Measurements from ENCODE around the gene ARAP1.

The ARAP1 gene

DNA sequence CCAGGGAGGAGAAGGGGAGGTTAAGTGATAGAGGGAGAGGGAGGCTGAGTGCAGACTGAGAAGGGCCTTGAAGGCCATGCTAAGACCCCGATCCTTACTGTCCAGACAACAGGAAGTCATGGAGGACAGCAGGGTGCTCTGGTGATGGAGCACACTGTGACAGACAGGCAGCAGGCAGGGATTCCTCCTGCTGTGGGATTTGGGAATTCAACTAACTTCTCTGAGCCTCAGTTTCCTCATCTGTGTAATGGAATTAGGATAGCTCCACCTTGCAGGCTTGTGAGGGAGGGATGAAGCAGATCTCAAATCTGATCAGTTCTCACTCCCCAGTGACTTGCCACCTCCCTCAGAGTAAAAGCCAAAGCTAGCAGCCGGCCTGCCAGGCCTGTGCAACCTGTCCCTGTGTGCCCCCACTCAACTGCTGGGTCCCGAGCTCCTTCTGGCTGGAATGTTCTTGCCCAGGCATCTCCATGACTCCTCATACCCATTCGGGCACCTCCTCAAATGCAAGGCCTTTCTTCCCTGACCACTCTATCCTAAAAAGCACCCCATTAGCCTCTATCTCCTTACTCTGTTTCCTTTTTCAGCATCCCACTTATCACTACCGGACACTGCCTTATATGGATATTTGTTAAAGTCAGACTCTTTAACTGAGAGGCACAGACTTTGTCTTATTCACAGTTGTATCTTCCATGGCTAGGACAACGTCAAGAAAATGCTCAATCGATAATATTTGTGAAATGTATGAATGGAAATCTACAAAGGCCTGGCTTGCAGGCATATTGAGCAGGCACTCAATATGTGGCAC is 9.5 kb downstream of the ARAP1 start:
- Histone ChIP-seq H3K36me3 (ENCODE audit: control insufficient read depth in 1 of 2, insufficient read depth in 2 of 2, low read depth in 1 of 2, low read length in 2 of 2) (peaks cover 4 to 21% of the 10 kb centered on the region in 2 experiments), H2BK12ac (ENCODE audit: low read length in 2 of 2) (peak overlapping the region; percentile 25 to 85), H3K18ac (ENCODE audit: low read depth in 1 of 2, low read length in 2 of 2) (peak overlapping the region in 1 of 2 experiments; percentile 32), H3K9me3 (ENCODE audit: control insufficient read depth, low read length) (no peaks in the 10 kb centered on the region), H3K27me3 (ENCODE audit: control insufficient read depth in 1 of 2, insufficient read depth in 1 of 2, low read length in 2 of 2) (no peaks in the 10 kb centered on the region), H3K9ac (ENCODE audit: low read length) (no peak overlapping the region), H2AFZ (ENCODE audit: low read depth, low read length) (no peak overlapping the region), H2BK5ac (ENCODE audit: low read depth, low read length, poor library complexity, severe bottlenecking) (no peak overlapping the region), H3K4me1 (ENCODE audit: control insufficient read depth, insufficient read depth, low read depth, low read length) (peaks cover 33% of the 10 kb centered on the region), H3K4me3 (ENCODE audit: insufficient read depth in 1 of 2, low read depth in 1 of 2, low read length in 2 of 2) (no peak overlapping the region), H3K79me1 (replicated peaks; ENCODE audit: low read length, poor library complexity, severe bottlenecking) (peaks cover 60% of the 10 kb centered on the region), H4K91ac (ENCODE audit: low read length) (peak overlapping the region; percentile 95), H3K4ac (ENCODE audit: low read depth in 1 of 2, low read length in 2 of 2) (peak overlapping the region in 1 of 2 experiments; percentile 16), H2BK15ac (ENCODE audit: low read depth, poor library complexity, severe bottlenecking) (no peak overlapping the region), H3K14ac (ENCODE audit: low read length in 2 of 2) (no peak overlapping the region), H3K4me2 (ENCODE audit: low read length, poor library complexity, severe bottlenecking) (no peak overlapping the region), H3K27ac (ENCODE audit: low read length, poor library complexity, severe bottlenecking) (no peak overlapping the region), H3K23ac (ENCODE audit: low read length in 2 of 2) (no peak overlapping the region), H2BK120ac (ENCODE audit: low read depth, low read length) (no peak overlapping the region), H4K8ac (ENCODE audit: low read length) (no peak overlapping the region), H2AK5ac (ENCODE audit: low read length, severe bottlenecking) (no peak overlapping the region)
- DNase-seq: no peak
- WGBS: 91% methylated on average over 5 of the region's 7 CpGs

- peak overlapping the region in 1 of 2 experiments; percentile 19 for H3K14ac ChIP-seq (ENCODE audit: low read length in 2 of 2)
- H3K36me3 ChIP-seq (ENCODE audit: control insufficient read depth in 1 of 2, insufficient read depth in 2 of 2, low read depth in 1 of 2, low read length in 2 of 2): peaks cover 4 to 21% of the 10 kb centered on the region in 2 experiments
- H2BK120ac ChIP-seq (ENCODE audit: low read depth, low read length): peak overlapping the region; percentile 78
- peak; percentile 59 for DNase-seq
- no peak overlapping the region for H3K9ac ChIP-seq (ENCODE audit: low read length)
- no peak overlapping the region for H3K23ac ChIP-seq (ENCODE audit: low read length in 2 of 2)
- WGBS: 63% methylated on average over 7 of the region's 7 CpGs
- H3K4me2 ChIP-seq (ENCODE audit: low read length, poor library complexity, severe bottlenecking): no peak overlapping the region
- no peak overlapping the region for H2BK5ac ChIP-seq (ENCODE audit: low read depth, low read length, poor library complexity, severe bottlenecking)
- H4K8ac ChIP-seq (ENCODE audit: low read length): peak overlapping the region; percentile 97
- H3K27me3 ChIP-seq (ENCODE audit: control insufficient read depth in 1 of 2, insufficient read depth in 1 of 2, low read length in 2 of 2): no peaks in the 10 kb centered on the region
- H2BK15ac ChIP-seq (ENCODE audit: low read depth, poor library complexity, severe bottlenecking): peak overlapping the region; percentile 84
- H2AFZ ChIP-seq (ENCODE audit: low read depth, low read length): no peak overlapping the region
- peak overlapping the region; percentile 87 to 96 for H3K18ac ChIP-seq (ENCODE audit: low read depth in 1 of 2, low read length in 2 of 2)
- peak overlapping the region; percentile 29 to 84 for H3K4ac ChIP-seq (ENCODE audit: low read depth in 1 of 2, low read length in 2 of 2)
- H3K4me1 ChIP-seq (ENCODE audit: control insufficient read depth, insufficient read depth, low read depth, low read length): peaks cover 32% of the 10 kb centered on the region
- peaks cover 60% of the 10 kb centered on the region for H3K79me1 ChIP-seq (replicated peaks; ENCODE audit: low read length, poor library complexity, severe bottlenecking)
- no peaks in the 10 kb centered on the region for H3K9me3 ChIP-seq (ENCODE audit: control insufficient read depth, low read length)
- H3K4me3 ChIP-seq (ENCODE audit: insufficient read depth in 1 of 2, low read depth in 1 of 2, low read length in 2 of 2): no peak overlapping the region
- peak overlapping the region; percentile 95 for H4K91ac ChIP-seq (ENCODE audit: low read length)
- H2AK5ac ChIP-seq (ENCODE audit: low read length, severe bottlenecking): no peak overlapping the region
- peak overlapping the region; percentile 75 to 85 for H2BK12ac ChIP-seq (ENCODE audit: low read length in 2 of 2)
- H3K27ac ChIP-seq (ENCODE audit: low read length, poor library complexity, severe bottlenecking): no peak overlapping the region
Measured at GRCh38 chr11:72741849-72742512, 10.2 kb downstream of the ARAP1 start.

DNA sequence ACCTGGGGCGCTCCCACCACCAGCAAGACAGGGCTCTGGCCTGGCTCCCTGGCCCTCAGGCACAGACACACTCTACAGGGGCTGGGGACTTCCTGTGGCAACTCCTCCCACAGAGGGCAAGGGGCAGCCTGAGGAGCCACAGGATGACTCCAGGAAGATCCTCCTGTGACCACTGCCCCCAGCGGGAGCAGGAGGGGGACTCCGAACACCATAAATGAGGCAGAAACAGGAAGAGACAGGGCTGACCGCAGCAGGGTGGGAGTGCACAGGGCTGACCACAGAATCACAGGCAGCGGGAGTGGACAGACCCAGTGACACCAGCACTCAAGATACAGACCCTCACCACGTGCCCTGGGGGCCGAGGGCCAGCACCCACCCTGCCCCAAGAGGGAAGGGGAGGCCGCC is 10.8 kb downstream of the ARAP1 start:
- H3K27ac ChIP-seq (ENCODE audit: low read length, poor library complexity, severe bottlenecking): no peak overlapping the region
- no peaks in the 10 kb centered on the region for H3K27me3 ChIP-seq (ENCODE audit: control insufficient read depth in 1 of 2, insufficient read depth in 1 of 2, low read length in 2 of 2)

More for the DNA sequence above, 10.8 kb downstream of the ARAP1 start:
- DNase-seq: peak; percentile 86
- Histone ChIP-seq H2BK5ac (ENCODE audit: low read depth, low read length, poor library complexity, severe bottlenecking) (no peak overlapping the region), H2AK5ac (ENCODE audit: low read length, severe bottlenecking) (peak overlapping the region; percentile 42), H4K91ac (ENCODE audit: low read length) (peak overlapping the region; percentile 95), H4K8ac (ENCODE audit: low read length) (peak overlapping the region; percentile 97), H3K36me3 (ENCODE audit: control insufficient read depth in 1 of 2, insufficient read depth in 2 of 2, low read depth in 1 of 2, low read length in 2 of 2) (peaks cover 5 to 21% of the 10 kb centered on the region in 2 experiments), H3K79me1 (replicated peaks; ENCODE audit: low read length, poor library complexity, severe bottlenecking) (peaks cover 63% of the 10 kb centered on the region), H3K9ac (ENCODE audit: low read length) (peak overlapping the region; percentile 8), H3K4me2 (ENCODE audit: low read length, poor library complexity, severe bottlenecking) (no peak overlapping the region), H3K14ac (ENCODE audit: low read length in 2 of 2) (peak overlapping the region in 1 of 2 experiments; percentile 92), H3K4me3 (ENCODE audit: insufficient read depth in 1 of 2, low read depth in 1 of 2, low read length in 2 of 2) (no peak overlapping the region), H3K23ac (ENCODE audit: low read length in 2 of 2) (no peak overlapping the region), H2BK15ac (ENCODE audit: low read depth, poor library complexity, severe bottlenecking) (peak overlapping the region; percentile 84), H2BK120ac (ENCODE audit: low read depth, low read length) (peak overlapping the region; percentile 85), H2AFZ (ENCODE audit: low read depth, low read length) (peak overlapping the region; percentile 1), H3K4me1 (ENCODE audit: control insufficient read depth, insufficient read depth, low read depth, low read length) (peaks cover 38% of the 10 kb centered on the region), H2BK12ac (ENCODE audit: low read length in 2 of 2) (peak overlapping the region; percentile 93), H3K4ac (ENCODE audit: low read depth in 1 of 2, low read length in 2 of 2) (peak overlapping the region; percentile 84 to 88), H3K9me3 (ENCODE audit: control insufficient read depth, low read length) (no peaks in the 10 kb centered on the region), H3K18ac (ENCODE audit: low read depth in 1 of 2, low read length in 2 of 2) (peak overlapping the region; percentile 87 to 96)
- 13% methylated on average over 8 of the region's 8 CpGs for WGBS

All from mesenchymal stem cell (in vitro differentiated cells and primary cell).